C4-2B (cell line): Measurements from ENCODE around the gene CD34.

Experiments used
- CTCF ChIP-seq: fragments of 450-650 bp; conservative IDR thresholded peaks from 2 replicates; pipeline ENCODE4 v1.5.1; 2017; ENCODE audit warnings: mild to moderate bottlenecking
- ZFX ChIP-seq: fragments of 450-650 bp; IDR thresholded peaks from 2 replicates; pipeline ENCODE4 v1.6.1; 2017

DNA sequence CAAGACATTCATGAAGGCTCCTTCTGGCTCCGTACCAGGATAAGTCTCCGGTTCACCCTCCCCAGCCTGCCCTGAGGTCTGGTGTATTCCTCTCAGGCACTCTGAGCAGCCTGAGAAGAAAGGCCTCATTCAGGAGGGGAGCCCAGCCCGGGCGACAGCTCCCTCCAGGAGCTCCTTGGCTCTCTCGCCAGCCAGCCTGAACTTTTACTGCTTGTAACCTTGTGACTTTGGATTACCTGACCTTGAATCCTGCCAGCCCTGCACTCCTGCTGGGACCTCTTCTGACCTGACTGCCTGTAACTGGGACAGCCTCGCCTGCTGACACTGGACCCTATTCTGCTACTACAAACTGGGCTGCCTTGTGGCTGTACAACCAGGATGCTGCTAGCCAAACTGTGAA lies 65.8 kb downstream of the CD34 start:
- TF ChIP-seq CTCF (no peak), ZFX (no peak)
